Fibroblast of mammary gland (primary cell): ENCODE data around the gene ZNF212.
A peak's percentile ranks its signal among the peaks of the same experiment; 100 is the strongest.

Experiments
- DNase-seq: peaks from one replicate; pipeline ENCODE4 v3.0.0-alpha.2; 2010; ENCODE audit warnings: low read depth
- H3K4me3 ChIP-seq: 2 replicates; pipeline ENCODE4 v1.5.1; 2011; ENCODE audit warnings: low read depth, mild to moderate bottlenecking, low read length, moderate library complexity; ENCODE audit not compliant: control insufficient read depth
- CTCF ChIP-seq: conservative IDR thresholded peaks from 2 replicates; pipeline ENCODE4 v1.5.1; 2011; ENCODE audit warnings: low read depth, low read length, inconsistent platforms; ENCODE audit not compliant: control insufficient read depth, insufficient read depth

ZNF212 gene

GRCh38 chr7:149284850-149285585 lies 45.6 kb downstream of the ZNF212 start:
- peak; percentile 81 for DNase-seq
- TF ChIP-seq CTCF: no peak
- H3K4me3 ChIP-seq: peak overlapping the region; percentile 65

- DNase-seq: peak; percentile 27
- H3K4me3 ChIP-seq: peak overlapping the region; percentile 65
Measured at GRCh38 chr7:149285603-149286002, 46.2 kb downstream of the ZNF212 start.

GRCh38 chr7:149286811-149287400 lies 47.5 kb downstream of the ZNF212 start:
- peak; percentile 13 for DNase-seq
- no peak for TF ChIP-seq CTCF
- no peak overlapping the region for H3K4me3 ChIP-seq

More at GRCh38 chr7:149285603-149286002, 46.2 kb downstream of the ZNF212 start:
- TF ChIP-seq CTCF: no peak

GRCh38 chr7:149287622-149288021 lies 48.2 kb downstream of the ZNF212 start:
- no peak for DNase-seq
- TF ChIP-seq CTCF: no peak
- no peak overlapping the region for H3K4me3 ChIP-seq

GRCh38 chr7:149289262-149289661 lies 49.8 kb downstream of the ZNF212 start:
- TF ChIP-seq CTCF: no peak
- DNase-seq: no peak
- no peak overlapping the region for H3K4me3 ChIP-seq

GRCh38 chr7:149289856-149290255 lies 50.4 kb downstream of the ZNF212 start:
- H3K4me3 ChIP-seq: no peak overlapping the region

More at GRCh38 chr7:149289856-149290255, 50.4 kb downstream of the ZNF212 start:
- DNase-seq: no peak
- no peak for TF ChIP-seq CTCF
